ENCODE measurements around the gene TNRC18.

The TNRC18 gene

GRCh38 chr7:5441840-5442503 is 18.3 kb upstream of the TNRC18 start:
- intact Hi-C loops (cut with DNase I; ENCODE audit: low total_unique reads): no loop called here
- Histone ChIP-seq H3K9me3 (no peaks in the 10 kb centered on the region), H3K4me1 (no peaks in the 10 kb centered on the region), H3K36me3 (peaks cover 0 to 9% (median 0%) of the 10 kb centered on the region in 3 donors), H3K27me3 (no peaks in the 10 kb centered on the region), H3K4me3 (no peak overlapping the region), H3K27ac (no peak overlapping the region)
- no peak for DNase-seq
- TF ChIP-seq CTCF (IDR thresholded peaks at IDR 0.05): no peak

GRCh38 chr7:5439572-5440496 is 16.2 kb upstream of the TNRC18 start:
- H3K4me1 ChIP-seq: no peaks in the 10 kb centered on the region
- intact Hi-C loops (cut with DNase I; ENCODE audit: low total_unique reads): no loop called here
- no peak overlapping the region for H3K4me3 ChIP-seq
- H3K9me3 ChIP-seq: no peaks in the 10 kb centered on the region
- TF ChIP-seq CTCF (IDR thresholded peaks at IDR 0.05): no peak
- DNase-seq: no peak
- H3K36me3 ChIP-seq: peaks cover 0 to 9% (median 0%) of the 10 kb centered on the region in 3 donors
- no peaks in the 10 kb centered on the region for H3K27me3 ChIP-seq
- H3K27ac ChIP-seq: no peak overlapping the region

DNA sequence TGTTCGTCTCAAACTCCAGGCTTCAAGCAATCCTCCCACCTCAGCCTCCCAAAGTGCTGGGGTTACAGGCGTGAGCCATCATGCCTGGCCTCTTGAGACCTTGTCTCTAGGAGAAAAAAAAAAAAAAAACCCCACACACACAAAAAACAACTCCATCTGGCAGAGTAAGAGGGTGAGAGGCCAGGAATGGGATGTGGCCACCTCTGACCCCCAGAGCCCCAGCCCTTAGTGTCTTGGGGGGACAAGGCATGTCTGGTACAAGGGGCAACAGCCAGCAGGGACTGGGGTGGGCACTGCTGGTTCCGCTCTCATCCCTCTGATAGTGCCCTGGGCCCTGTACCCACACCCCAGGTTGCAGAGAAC is 15.6 kb upstream of the TNRC18 start:
- Histone ChIP-seq H3K4me3 (no peak overlapping the region), H3K27me3 (no peaks in the 10 kb centered on the region), H3K4me1 (no peaks in the 10 kb centered on the region), H3K9me3 (no peaks in the 10 kb centered on the region), H3K27ac (no peak overlapping the region), H3K36me3 (peaks cover 0 to 9% (median 0%) of the 10 kb centered on the region in 3 donors)
- DNase-seq: no peak
- TF ChIP-seq CTCF (IDR thresholded peaks at IDR 0.05): no peak
- intact Hi-C loops (cut with DNase I; ENCODE audit: low total_unique reads): no loop called here

GRCh38 chr7:5437987-5438386 is 14.4 kb upstream of the TNRC18 start:
- intact Hi-C loops (cut with DNase I; ENCODE audit: low total_unique reads): no loop called here
- DNase-seq: no peak
- Histone ChIP-seq H3K27ac (no peak overlapping the region), H3K9me3 (no peaks in the 10 kb centered on the region), H3K4me3 (no peak overlapping the region), H3K4me1 (no peaks in the 10 kb centered on the region), H3K36me3 (peaks cover 0 to 9% (median 5%) of the 10 kb centered on the region in 3 donors), H3K27me3 (no peaks in the 10 kb centered on the region)
- no peak for TF ChIP-seq CTCF (IDR thresholded peaks at IDR 0.05)

DNA sequence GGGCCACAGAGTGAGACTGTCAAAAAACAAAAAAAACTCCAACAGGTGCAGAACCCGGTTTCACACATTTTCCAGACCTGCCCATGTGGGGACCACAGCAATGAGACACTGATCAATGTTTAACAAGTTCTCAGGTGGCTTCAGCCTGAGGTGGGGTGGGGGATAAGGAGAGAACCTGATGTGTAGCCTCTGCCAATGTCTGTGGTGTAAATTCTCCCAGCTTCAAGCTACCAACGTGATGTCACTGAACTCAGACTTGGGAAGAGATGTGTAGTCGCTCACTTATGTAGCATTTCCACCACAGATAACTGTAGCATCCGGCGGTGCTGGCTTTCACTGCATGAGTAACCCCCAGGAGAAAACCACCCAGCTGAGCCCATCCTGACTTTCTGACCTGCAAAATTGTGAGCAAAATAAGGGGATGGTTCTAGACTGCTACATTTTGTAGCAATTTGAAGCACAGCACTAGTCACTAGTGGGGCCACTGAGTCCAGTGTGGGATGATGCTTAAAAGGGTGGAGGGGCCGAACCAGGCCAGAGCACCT is 13.8 kb upstream of the TNRC18 start:
- Histone ChIP-seq H3K36me3 (peaks cover 0 to 9% (median 7%) of the 10 kb centered on the region in 3 donors), H3K27ac (no peak overlapping the region), H3K4me1 (no peaks in the 10 kb centered on the region), H3K27me3 (no peaks in the 10 kb centered on the region), H3K4me3 (no peak overlapping the region), H3K9me3 (no peaks in the 10 kb centered on the region)
- intact Hi-C loops (cut with DNase I; ENCODE audit: low total_unique reads): no loop called here
- TF ChIP-seq CTCF (IDR thresholded peaks at IDR 0.05): no peak
- no peak for DNase-seq
